ENCODE data around the gene ARRB1. TPM values are rescaled to one million over a fixed set of nuclear protein-coding genes. Genes with fewer than 3 reads are reported as not detected.

The ARRB1 gene
- total RNA-seq, 2 donors from 2014 or later: 27.1 to 30.6 TPM

DNA sequence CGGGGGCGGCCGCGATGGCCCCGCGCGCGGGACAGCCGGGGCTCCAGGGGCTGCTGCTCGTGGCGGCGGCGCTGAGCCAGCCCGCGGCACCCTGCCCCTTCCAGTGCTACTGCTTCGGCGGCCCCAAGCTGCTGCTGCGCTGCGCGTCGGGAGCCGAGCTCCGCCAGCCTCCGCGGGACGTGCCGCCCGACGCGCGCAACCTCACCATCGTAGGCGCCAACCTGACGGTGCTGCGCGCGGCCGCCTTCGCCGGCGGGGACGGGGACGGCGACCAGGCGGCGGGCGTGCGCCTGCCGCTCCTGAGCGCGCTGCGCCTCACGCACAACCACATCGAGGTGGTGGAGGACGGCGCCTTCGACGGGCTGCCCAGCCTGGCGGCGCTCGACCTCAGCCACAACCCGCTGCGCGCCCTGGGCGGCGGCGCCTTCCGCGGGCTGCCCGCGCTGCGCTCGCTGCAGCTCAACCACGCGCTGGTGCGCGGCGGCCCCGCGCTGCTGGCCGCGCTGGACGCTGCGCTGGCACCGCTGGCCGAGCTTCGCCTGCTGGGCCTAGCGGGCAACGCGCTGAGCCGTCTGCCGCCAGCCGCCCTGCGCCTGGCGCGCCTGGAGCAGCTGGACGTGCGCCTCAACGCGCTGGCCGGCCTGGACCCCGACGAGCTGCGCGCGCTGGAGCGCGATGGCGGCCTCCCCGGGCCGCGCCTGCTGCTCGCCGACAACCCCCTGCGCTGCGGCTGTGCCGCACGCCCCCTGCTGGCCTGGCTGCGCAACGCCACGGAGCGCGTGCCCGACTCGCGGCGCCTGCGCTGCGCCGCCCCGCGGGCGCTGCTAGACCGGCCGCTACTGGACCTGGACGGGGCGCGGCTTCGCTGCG is 110.2 kb downstream of the ARRB1 start:
- no peak overlapping the region for H3K27ac ChIP-seq
- peaks cover 7 to 21% of the 10 kb centered on the region in 2 donors for H3K4me1 ChIP-seq (ENCODE audit: control insufficient read depth in 1 of 2, low read depth in 2 of 2)
- H3K9me3 ChIP-seq: no peaks in the 10 kb centered on the region
- H3K27me3 ChIP-seq (replicated peaks; ENCODE audit: insufficient read depth): peaks cover 8% of the 10 kb centered on the region
- TF ChIP-seq, protein P1, sequence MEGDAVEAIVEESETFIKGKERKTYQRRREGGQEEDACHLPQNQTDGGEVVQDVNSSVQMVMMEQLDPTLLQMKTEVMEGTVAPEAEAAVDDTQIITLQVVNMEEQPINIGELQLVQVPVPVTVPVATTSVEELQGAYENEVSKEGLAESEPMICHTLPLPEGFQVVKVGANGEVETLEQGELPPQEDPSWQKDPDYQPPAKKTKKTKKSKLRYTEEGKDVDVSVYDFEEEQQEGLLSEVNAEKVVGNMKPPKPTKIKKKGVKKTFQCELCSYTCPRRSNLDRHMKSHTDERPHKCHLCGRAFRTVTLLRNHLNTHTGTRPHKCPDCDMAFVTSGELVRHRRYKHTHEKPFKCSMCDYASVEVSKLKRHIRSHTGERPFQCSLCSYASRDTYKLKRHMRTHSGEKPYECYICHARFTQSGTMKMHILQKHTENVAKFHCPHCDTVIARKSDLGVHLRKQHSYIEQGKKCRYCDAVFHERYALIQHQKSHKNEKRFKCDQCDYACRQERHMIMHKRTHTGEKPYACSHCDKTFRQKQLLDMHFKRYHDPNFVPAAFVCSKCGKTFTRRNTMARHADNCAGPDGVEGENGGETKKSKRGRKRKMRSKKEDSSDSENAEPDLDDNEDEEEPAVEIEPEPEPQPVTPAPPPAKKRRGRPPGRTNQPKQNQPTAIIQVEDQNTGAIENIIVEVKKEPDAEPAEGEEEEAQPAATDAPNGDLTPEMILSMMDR (IDR thresholded peaks at IDR 0.05): peak; percentile 48
- no peaks in the 10 kb centered on the region for H3K36me3 ChIP-seq
- ATAC-seq (ENCODE audit: insufficient number of reproducible peaks, low FRiP score, low read depth): peak; percentile 72
- peak overlapping the region; percentile 64 for H3K4me3 ChIP-seq
- DNase-seq (ENCODE audit: low spot score): no peak

DNA sequence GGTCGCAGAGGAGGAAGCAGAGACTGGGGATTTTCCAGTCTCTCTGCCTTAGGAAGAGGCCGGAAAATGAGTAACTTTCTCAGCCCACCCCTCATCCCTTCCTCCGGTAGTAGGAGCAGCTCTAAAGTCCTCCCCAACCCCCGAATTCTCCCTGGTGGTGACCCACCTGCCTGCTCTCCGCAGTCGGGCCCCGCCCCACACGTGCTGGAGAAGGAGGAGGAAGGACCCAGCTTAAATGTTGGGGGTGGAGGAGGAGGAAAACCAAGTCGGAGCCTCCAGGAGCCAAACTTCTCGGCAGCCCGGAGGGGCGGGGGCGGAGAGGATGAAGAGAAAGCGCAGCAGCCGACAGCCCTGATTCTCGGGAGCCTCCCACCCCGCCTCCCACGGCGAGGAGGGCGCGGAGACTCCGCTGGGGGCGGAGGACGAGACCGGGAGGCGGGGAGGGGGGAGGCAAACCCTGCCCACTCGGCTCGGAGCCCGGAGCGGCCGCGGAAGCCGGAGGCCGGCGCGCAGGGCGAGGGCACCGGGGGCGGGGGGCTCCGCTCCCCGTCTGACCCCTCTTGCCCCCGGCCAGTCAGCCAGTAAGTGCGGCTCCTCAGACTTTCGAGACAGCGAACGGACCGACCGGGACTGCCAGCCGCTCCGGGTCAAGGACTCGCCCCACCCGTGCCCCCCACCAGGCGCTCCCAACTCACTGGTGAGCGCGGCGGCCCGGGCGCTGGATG is 111.0 kb downstream of the ARRB1 start, which contains the start of gene TPBGL:
TPBGL (plus strand) TSS at position 464 of the 725 bp plus-strand sequence. CDS start 276 bp downstream, outside the sequence.
- TF ChIP-seq, protein P1 (IDR thresholded peaks at IDR 0.05): no peak
- peaks cover 7 to 21% of the 10 kb centered on the region in 2 donors for H3K4me1 ChIP-seq (ENCODE audit: control insufficient read depth in 1 of 2, low read depth in 2 of 2)
- peaks cover 8% of the 10 kb centered on the region for H3K27me3 ChIP-seq (replicated peaks; ENCODE audit: insufficient read depth)
- H3K9me3 ChIP-seq: no peaks in the 10 kb centered on the region
- H3K4me3 ChIP-seq: peak within 1 kb of the TSS; percentile 64
- H3K36me3 ChIP-seq: no peaks in the 10 kb centered on the region
- DNase-seq (ENCODE audit: low spot score) (no peak), ATAC-seq (ENCODE audit: insufficient number of reproducible peaks, low FRiP score, low read depth) (no peak)
- no peak within 1 kb of the TSS for H3K27ac ChIP-seq

DNA sequence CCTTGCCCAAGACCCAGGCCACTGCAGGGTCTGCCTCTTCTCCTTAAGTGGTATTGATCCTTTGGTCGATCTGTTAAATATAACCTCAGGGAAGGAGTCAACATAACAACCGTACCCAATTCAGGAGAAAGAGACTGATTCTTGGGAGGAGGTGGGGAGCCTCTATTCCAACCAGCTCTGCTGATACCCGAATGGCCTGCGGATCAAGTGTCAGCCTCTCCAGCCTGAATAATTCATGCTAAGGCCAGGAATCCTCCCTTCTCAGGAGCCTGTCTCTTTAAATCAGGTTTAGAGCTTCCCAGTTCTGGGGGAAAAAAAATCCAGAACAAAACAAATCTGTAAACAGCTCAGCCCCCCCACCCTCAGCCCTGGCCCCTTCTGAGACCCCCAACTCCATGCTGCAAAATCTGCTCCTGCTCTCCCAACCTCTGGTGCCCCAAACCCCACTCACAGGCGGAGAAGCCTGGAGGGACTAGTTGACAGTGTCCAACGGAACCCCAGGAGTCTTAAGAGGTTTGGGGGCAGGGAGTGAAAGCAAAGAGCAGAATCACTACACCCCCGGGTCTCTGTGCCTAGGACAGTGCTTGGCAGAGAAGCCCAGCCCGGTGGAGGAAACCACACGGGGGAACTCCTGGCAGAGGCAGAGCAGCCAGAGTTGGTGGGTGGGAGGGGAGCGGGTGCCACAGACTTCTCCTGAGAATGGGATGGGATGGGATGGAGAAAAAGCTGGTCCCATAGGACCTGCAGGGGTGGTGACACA is 111.8 kb downstream of the ARRB1 start:
- ATAC-seq (ENCODE audit: insufficient number of reproducible peaks, low FRiP score, low read depth): no peak

DNA sequence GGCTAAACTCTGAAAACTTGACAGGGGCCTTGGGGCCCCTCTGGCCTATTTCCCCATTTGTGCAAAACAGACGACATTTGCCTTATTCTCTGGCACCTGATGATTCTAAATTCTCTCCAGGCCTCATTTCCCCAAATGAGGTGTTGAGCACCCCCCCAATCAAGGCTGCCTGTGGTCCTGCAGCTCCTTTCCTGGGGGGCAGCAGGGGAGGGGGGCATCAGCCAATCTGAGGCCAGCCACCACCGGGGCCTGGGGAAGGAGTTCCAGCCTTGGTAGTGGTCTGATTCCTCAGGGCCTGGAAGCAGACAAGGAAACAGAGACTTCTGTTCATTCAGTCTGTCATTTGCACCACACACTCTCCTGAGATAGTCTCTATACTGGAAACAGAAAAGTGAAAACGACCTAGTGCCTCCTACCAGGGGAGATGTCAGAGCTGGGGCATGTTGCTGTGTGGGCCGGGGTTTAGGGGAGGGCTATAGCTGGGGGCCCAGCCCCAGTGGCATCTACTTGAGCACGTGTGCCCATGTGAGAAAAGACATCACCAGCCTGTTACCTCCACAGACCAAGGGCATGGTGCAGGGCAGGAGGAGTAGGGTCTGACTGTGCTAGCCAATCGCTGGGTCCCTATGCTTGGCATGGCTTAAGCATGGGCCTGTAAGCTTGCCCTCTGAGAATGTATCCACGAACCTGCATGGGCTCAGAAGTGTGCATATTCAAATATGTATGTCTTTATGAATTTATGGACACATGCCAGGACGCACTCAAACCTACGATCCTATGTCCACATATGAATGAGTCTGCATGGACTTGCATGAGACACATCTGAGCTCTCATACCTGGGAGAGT is 112.6 kb downstream of the ARRB1 start:
- Histone ChIP-seq H3K4me1 (ENCODE audit: control insufficient read depth in 1 of 2, low read depth in 2 of 2) (peaks cover 7 to 21% of the 10 kb centered on the region in 2 donors), H3K36me3 (no peaks in the 10 kb centered on the region), H3K9me3 (no peaks in the 10 kb centered on the region), H3K27me3 (replicated peaks; ENCODE audit: insufficient read depth) (peaks cover 8% of the 10 kb centered on the region), H3K4me3 (no peak overlapping the region), H3K27ac (no peak overlapping the region)
- TF ChIP-seq, protein P1 (IDR thresholded peaks at IDR 0.05): no peak
- ATAC-seq (ENCODE audit: insufficient number of reproducible peaks, low FRiP score, low read depth) (no peak), DNase-seq (ENCODE audit: low spot score) (no peak)

More for the DNA sequence above, 111.8 kb downstream of the ARRB1 start:
- H3K27me3 ChIP-seq (replicated peaks; ENCODE audit: insufficient read depth): peaks cover 8% of the 10 kb centered on the region
- no peak overlapping the region for H3K27ac ChIP-seq
- H3K4me1 ChIP-seq (ENCODE audit: control insufficient read depth in 1 of 2, low read depth in 2 of 2): peaks cover 7 to 21% of the 10 kb centered on the region in 2 donors
- no peak overlapping the region for H3K4me3 ChIP-seq
- DNase-seq (ENCODE audit: low spot score): no peak
- TF ChIP-seq, protein P1 (IDR thresholded peaks at IDR 0.05): no peak
- no peaks in the 10 kb centered on the region for H3K36me3 ChIP-seq
- no peaks in the 10 kb centered on the region for H3K9me3 ChIP-seq
